Keratinocyte (primary cell): ENCODE data around the gene ARID1B.

Experiments used
- EZH2 ChIP-seq: IDR thresholded peaks from one replicate; pipeline ENCODE4 v1.6.1; 2012; ENCODE audit warnings: inconsistent platforms, mild to moderate bottlenecking, low read length, moderate library complexity
- TF ChIP-seq, protein P1 (sequence below), 3 experiments: IDR thresholded peaks in 1 of 3; conservative IDR thresholded peaks in 1 of 3; optimal IDR thresholded peaks in 1 of 3; 2 replicates in 2 of 3; 3 replicates in 1 of 3; pipeline versions ENCODE3 to v1.5.1; 2011; ENCODE audit warnings: low read length in 3 of 3, mild to moderate bottlenecking in 3 of 3, moderate library complexity in 2 of 3, control low read depth in 1 of 3, inconsistent platforms in 1 of 3; ENCODE audit not compliant: insufficient read depth in 2 of 3; ENCODE audit errors: extremely low read depth in 1 of 3

DNA sequence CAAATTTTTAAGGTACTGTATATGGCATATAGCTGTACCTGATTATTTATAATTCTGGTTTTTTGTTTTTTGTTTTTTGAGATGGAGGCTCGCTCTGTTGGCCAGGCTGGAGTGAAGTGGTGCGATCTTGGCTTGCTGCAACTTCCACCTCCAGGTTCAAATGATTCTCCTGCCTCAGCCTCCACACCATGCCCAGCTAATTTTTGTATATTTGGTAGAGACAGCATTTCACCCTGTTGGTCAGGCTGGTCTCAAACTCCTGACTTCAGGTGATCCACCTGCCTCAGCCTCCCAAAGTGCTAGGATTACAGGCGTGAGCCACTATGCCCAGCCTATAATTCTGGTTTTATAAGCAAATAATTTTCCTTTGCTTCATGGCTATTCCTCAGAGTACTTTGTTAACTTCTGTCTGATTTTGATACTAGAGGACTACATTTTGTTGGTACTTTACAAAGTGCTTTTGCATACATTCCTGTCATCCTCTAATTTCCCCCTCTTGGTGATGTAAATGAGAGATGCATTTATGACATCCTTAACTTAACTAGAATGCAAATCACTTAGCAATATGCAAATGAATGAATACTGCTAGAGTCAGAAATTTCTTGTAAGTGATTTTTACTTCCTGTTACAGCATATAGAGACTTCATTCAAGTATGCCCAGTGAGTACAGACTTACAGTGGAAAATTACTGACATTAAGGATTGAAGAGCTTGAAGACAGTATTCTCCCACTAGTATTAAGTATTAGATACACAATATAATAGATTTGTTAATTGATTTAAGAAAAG lies 35.7 kb upstream of the ARID1B start:
- TF ChIP-seq, protein P1, sequence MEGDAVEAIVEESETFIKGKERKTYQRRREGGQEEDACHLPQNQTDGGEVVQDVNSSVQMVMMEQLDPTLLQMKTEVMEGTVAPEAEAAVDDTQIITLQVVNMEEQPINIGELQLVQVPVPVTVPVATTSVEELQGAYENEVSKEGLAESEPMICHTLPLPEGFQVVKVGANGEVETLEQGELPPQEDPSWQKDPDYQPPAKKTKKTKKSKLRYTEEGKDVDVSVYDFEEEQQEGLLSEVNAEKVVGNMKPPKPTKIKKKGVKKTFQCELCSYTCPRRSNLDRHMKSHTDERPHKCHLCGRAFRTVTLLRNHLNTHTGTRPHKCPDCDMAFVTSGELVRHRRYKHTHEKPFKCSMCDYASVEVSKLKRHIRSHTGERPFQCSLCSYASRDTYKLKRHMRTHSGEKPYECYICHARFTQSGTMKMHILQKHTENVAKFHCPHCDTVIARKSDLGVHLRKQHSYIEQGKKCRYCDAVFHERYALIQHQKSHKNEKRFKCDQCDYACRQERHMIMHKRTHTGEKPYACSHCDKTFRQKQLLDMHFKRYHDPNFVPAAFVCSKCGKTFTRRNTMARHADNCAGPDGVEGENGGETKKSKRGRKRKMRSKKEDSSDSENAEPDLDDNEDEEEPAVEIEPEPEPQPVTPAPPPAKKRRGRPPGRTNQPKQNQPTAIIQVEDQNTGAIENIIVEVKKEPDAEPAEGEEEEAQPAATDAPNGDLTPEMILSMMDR (optimal IDR thresholded peaks at IDR 0.05 in 1 of 3, IDR thresholded peaks at IDR 0.05 in 1 of 3, conservative IDR thresholded peaks at IDR 0.05 in 1 of 3; ENCODE audit: extremely low read depth in 1 of 3, insufficient read depth in 2 of 3, low read length in 3 of 3): no peak
- TF ChIP-seq EZH2: no peak
